Ovary (tissue), 9 donors: ENCODE measurements around the gene TAF15. TPM values are rescaled to one million over a fixed set of nuclear protein-coding genes. Genes with fewer than 3 reads are reported as not detected.

Source experiments
- DNase-seq, 5 donors: peaks; one replicate each; pipeline ENCODE4 v3.0.0-alpha.2; 2019 to 2020
- H3K27ac ChIP-seq, 2 donors: fragments of 200-600 bp; one replicate each; pipeline versions ENCODE4 v1.5.1 to v1.8.0; 2019 to 2022
- H3K27me3 ChIP-seq: fragments of 200-600 bp; one replicate; pipeline ENCODE4 v1.8.0; 2022
- H3K36me3 ChIP-seq: fragments of 200-600 bp; sonication (generic); one replicate; pipeline ENCODE4 v1.5.1; 2019
- H3K4me1 ChIP-seq: one replicate; pipeline ENCODE4 v1.8.1; 2013; ENCODE audit warnings: mild to moderate bottlenecking, moderate library complexity; ENCODE audit not compliant: insufficient read depth
- H3K4me3 ChIP-seq: fragments of 200-600 bp; sonication (generic); one replicate; pipeline ENCODE4 v1.5.1; 2017
- H3K9me3 ChIP-seq, 2 donors: fragments of 200-600 bp in 1 of 2; sonication (generic) in 1 of 2; one replicate each; pipeline versions ENCODE4 v1.5.1 to v1.8.1; 2013 to 2019; ENCODE audit warnings: mild to moderate bottlenecking in 1 of 2, moderate library complexity in 1 of 2
- EP300 ChIP-seq: sonication (generic); formaldehyde crosslinking; IDR thresholded peaks from one replicate; pipeline ENCODE4 v1.6.1; 2017; ENCODE audit warnings: antibody characterized with exemption
- POLR2A ChIP-seq: fragments of 450-650 bp; IDR thresholded peaks from one replicate; pipeline ENCODE4 v1.6.1; 2017; ENCODE audit warnings: antibody characterized with exemption, mild to moderate bottlenecking, moderate library complexity
- WGBS, 3 donors: extraction: QIAGEN DNeasy Blood & Tissue Kit in 1 of 3; methylation state at CpG; one replicate each; pipeline versions ENCODE4 v1.1.5 to v1.1.7; 2013 to 2017; 5-methylcytosine and 5-hydroxymethylcytosine counted together
- intact Hi-C, 4 donors: fragments of 100-400 bp; cut with DNase I; formaldehyde crosslinking; loops; one replicate each; pipeline versions ENCODE4 v1.11.0 to v1.15.1; 2022 to 2023
- polyA plus RNA-seq, 2 donors: library from polyadenylated mRNA; stranded (reverse); fragments of 200-250 nt in 1 of 2; fragments of 350-450 nt in 1 of 2; fragmentation: Illumina TruSeq in 1 of 2; extraction: RNeasy Lipid Tissue Mini Kit (QIAGEN cat#74804) in 1 of 2; gene quantifications; one replicate each; pipeline ENCODE4 v1.2.3, GENCODE V29; 2013 to 2014
- total RNA-seq, 7 donors: library from RNA; depleted of rRNA in 2 of 7; stranded (reverse); fragments of >200 nt in 2 of 7; fragmentation: NEBNext Ultra II Directional in 3 of 7; extraction: Animal tissue kit (Norgen Biotek cat#: 25700) in 3 of 7; gene quantifications; one replicate each; pipeline versions ENCODE4 v1.1.0 to v1.2.4, GENCODE V29; 2016 to 2023
- TF ChIP-seq, protein P1 (sequence below), 3 donors: fragments of 450-650 bp in 2 of 3; fragments of 200-600 bp in 1 of 3; IDR thresholded peaks; one replicate each; pipeline versions ENCODE4 v1.5.1 to v1.8.0; 2016 to 2022; ENCODE audit warnings: antibody characterized with exemption in 3 of 3, mild to moderate bottlenecking in 1 of 3
- donor health status: DM: no; HTN: no; CAD: no; lungs with moderate emphysema.
- donor health status: DM: no; HTN: no; CAD: no.
- donor health status: Bipolar disorder and iron deficiency.
- donor health status: DM: yes; HTN: yes; CAD: no.
- donor health status: DM: no; HTN: no; CAD: no.
- donor health status: DM: yes; HTN: yes; CAD: no.

Gene TAF15
- total and polyA plus RNA-seq, 9 donors = 30.2 to 223 (median 126) TPM

DNA sequence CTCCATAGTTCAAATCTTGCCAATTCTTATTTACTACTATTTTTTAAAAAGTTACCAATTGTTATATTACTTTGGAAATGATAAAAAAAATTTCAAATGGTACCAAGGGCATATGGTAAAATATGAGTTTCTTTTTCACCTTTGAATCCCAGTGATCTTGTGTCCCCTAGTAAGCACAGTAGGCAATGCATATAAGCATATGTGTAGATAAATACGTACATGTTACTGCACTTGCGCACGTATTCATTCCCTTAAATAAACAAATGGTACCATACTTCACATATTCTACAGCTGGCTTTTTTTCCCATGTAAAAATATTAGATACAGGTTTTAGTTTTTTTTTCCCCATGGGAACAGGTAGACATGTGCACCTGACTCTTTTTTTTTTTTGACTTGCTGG, 31.8 kb downstream of the TAF15 start:
- WGBS, 3 donors = 91 to 93% (median 93%) methylated on average over 3 of the region's 3 CpGs
- DNase-seq = no peak
- no peak for TF ChIP-seq EP300
- TF ChIP-seq, protein P1, sequence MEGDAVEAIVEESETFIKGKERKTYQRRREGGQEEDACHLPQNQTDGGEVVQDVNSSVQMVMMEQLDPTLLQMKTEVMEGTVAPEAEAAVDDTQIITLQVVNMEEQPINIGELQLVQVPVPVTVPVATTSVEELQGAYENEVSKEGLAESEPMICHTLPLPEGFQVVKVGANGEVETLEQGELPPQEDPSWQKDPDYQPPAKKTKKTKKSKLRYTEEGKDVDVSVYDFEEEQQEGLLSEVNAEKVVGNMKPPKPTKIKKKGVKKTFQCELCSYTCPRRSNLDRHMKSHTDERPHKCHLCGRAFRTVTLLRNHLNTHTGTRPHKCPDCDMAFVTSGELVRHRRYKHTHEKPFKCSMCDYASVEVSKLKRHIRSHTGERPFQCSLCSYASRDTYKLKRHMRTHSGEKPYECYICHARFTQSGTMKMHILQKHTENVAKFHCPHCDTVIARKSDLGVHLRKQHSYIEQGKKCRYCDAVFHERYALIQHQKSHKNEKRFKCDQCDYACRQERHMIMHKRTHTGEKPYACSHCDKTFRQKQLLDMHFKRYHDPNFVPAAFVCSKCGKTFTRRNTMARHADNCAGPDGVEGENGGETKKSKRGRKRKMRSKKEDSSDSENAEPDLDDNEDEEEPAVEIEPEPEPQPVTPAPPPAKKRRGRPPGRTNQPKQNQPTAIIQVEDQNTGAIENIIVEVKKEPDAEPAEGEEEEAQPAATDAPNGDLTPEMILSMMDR (IDR thresholded peaks at IDR 0.05) = no peak
- TF ChIP-seq POLR2A = no peak
- no peaks in the 10 kb centered on the region for H3K27me3 ChIP-seq
- intact Hi-C loops = no loop called here
- H3K4me1 ChIP-seq = no peaks in the 10 kb centered on the region
- H3K36me3 ChIP-seq = no peaks in the 10 kb centered on the region
- no peak overlapping the region for H3K4me3 ChIP-seq
- no peaks in the 10 kb centered on the region for H3K9me3 ChIP-seq
- no peak overlapping the region for H3K27ac ChIP-seq

DNA sequence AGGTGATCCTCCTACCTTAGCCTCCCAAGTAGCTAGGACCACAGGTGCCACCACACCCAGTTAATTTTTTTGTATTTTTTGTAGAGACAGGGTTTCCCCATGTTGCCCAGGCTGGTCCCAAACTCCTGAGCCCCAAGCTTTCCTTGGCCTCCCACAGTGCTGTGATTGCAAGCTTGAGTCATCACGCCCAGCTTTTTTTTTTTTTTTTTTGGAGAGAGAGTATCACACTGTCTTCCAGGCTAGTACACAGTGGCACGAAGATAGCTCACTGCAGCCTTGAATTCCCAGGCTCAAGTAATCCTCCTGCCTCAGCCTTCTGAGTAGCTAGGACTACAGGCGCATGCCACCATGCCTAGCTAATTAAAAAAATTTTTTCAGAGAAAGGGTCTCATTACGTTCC, 32.2 kb downstream of the TAF15 start:
- no peaks in the 10 kb centered on the region for H3K27me3 ChIP-seq
- intact Hi-C loops = no loop called here
- 70 to 82% (median 77%) methylated on average over 4 of the region's 4 CpGs for WGBS, 3 donors
- no peaks in the 10 kb centered on the region for H3K36me3 ChIP-seq
- TF ChIP-seq, protein P1 (IDR thresholded peaks at IDR 0.05) = no peak
- no peak for DNase-seq
- no peak overlapping the region for H3K4me3 ChIP-seq
- H3K9me3 ChIP-seq = no peaks in the 10 kb centered on the region
- H3K4me1 ChIP-seq = no peaks in the 10 kb centered on the region
- no peak overlapping the region for H3K27ac ChIP-seq

DNA sequence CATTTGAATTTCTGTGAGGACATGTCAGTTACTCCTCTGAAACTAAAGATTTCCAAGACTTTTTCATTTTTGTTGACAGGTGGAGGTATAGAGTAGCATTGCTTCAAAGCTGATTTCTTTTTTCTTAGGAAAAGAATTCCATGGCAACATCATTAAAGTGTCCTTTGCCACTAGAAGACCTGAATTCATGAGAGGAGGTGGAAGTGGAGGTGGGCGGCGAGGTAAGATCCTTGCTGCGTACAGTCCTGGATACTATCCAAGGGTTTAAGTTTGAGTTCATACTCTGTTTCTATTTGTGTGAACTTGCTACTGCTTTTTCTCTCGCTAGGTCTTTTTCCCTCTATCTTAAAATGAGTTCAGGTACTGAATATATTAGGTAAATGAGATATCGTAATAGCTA, 33.0 kb downstream of the TAF15 start:
- Histone ChIP-seq H3K36me3 (no peaks in the 10 kb centered on the region), H3K27me3 (no peaks in the 10 kb centered on the region)
- TF ChIP-seq EP300 (no peak), POLR2A (no peak)
- TF ChIP-seq, protein P1 (IDR thresholded peaks at IDR 0.05) = no peak

DNA sequence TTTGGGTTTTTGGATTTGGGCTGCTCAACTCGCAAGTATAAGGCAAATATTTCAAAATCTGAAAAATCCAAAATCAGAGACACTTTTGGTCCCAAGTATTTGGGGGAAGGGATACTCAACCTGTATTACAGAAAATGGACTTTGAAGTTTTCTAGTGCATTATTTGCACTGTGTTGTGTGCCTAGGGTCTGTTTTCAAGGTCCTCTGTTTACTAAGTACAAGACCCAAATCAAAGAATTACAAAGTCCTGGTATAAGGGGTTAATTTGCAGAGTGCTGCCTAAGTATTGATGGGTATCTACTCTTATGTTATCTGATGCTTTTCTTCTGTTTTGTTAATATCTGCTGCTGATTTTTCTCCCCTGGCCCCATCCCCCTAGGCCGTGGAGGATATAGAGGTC, 34.4 kb downstream of the TAF15 start:
- Histone ChIP-seq H3K27me3 (no peaks in the 10 kb centered on the region), H3K9me3 (no peaks in the 10 kb centered on the region), H3K36me3 (no peaks in the 10 kb centered on the region), H3K27ac (no peak overlapping the region), H3K4me1 (no peaks in the 10 kb centered on the region), H3K4me3 (no peak overlapping the region)
- TF ChIP-seq, protein P1 (IDR thresholded peaks at IDR 0.05) = no peak
- TF ChIP-seq EP300 = no peak
- TF ChIP-seq POLR2A = no peak
- no peak for DNase-seq
- 94 to 97% (median 95%) methylated on average over 2 of the region's 2 CpGs for WGBS, 3 donors
- intact Hi-C loops = no loop called here

More for the DNA sequence above, 33.0 kb downstream of the TAF15 start:
- DNase-seq = no peak
- Histone ChIP-seq H3K4me1 (no peaks in the 10 kb centered on the region), H3K27ac (no peak overlapping the region), H3K4me3 (no peak overlapping the region), H3K9me3 (no peaks in the 10 kb centered on the region)
- 97 to 99% (median 98%) methylated on average over 5 of the region's 5 CpGs for WGBS, 3 donors
- intact Hi-C loops = no loop called here

DNA sequence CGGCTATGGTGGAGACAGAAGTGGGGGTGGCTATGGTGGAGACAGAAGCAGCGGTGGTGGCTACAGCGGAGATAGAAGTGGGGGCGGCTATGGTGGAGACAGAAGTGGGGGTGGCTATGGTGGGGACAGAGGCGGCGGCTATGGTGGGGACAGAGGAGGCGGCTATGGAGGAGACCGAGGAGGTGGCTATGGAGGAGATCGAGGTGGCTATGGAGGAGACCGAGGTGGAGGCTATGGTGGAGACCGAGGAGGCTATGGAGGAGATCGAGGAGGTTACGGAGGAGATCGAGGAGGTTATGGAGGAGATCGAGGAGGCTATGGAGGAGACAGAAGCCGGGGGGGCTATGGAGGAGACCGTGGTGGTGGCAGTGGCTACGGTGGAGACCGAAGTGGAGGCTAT, 35.3 kb downstream of the TAF15 start:
- H3K27me3 ChIP-seq = no peaks in the 10 kb centered on the region
- no peaks in the 10 kb centered on the region for H3K36me3 ChIP-seq
- H3K4me1 ChIP-seq = no peaks in the 10 kb centered on the region
- no peaks in the 10 kb centered on the region for H3K9me3 ChIP-seq
- intact Hi-C loops = no loop called here
- WGBS, 3 donors = 95 to 96% (median 95%) methylated on average over 19 of the region's 19 CpGs
- no peak overlapping the region for H3K27ac ChIP-seq
- no peak for TF ChIP-seq EP300
- TF ChIP-seq, protein P1 (IDR thresholded peaks at IDR 0.05) = no peak
- TF ChIP-seq POLR2A = no peak
- no peak for DNase-seq
- H3K4me3 ChIP-seq = no peak overlapping the region
